HG03575 (cell line): ENCODE results near the gene MCC.

Source experiments
- ATAC-seq: cut with Tn5 transposase; IDR thresholded peaks from one replicate; pipeline ENCODE4 v1.9.1; 2021; ENCODE audit not compliant: unreplicated experiment, insufficient number of reproducible peaks, low FRiP score; ENCODE audit errors: extremely low read depth

MCC gene

DNA sequence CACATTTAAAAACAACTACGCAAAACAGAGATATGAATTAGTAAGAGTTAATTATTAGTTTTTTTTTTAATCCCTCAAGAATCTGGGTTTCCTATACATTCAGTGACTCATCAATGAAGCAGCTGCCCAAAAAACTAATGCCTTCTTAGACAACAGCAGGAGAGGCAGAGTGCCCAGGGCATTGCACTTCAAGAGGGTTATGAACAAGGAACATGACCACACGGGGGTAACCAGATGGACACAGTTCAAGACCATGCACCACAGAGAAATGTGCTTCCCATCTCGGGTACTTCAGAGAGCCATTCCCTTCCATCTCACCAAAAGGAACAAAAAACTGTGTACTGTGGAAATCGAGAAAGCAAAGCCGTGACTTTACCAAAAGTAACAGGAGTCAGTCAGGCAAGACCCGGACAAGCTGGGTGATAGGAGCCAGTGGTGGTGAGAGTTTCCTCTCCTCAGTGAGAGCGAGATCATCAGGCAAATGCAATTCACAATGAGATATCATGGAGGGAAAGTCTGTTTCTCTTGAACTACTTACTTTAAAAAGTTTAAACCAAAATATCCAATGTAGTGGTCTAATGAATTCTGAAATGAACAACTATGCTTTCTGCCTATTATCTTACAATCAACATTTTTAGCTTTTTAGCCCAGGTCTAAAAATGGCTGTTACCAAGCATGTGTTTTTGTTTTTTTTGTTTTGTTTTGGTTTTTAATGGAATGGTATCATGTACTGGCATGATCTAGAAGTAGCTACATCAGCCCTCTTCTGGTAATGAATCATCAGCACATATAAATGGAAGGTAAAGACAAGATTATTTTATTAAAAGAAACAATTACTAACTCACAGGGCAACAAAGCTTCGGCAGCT lies 245.5 kb downstream of the MCC start:
- ATAC-seq, result no peak

DNA sequence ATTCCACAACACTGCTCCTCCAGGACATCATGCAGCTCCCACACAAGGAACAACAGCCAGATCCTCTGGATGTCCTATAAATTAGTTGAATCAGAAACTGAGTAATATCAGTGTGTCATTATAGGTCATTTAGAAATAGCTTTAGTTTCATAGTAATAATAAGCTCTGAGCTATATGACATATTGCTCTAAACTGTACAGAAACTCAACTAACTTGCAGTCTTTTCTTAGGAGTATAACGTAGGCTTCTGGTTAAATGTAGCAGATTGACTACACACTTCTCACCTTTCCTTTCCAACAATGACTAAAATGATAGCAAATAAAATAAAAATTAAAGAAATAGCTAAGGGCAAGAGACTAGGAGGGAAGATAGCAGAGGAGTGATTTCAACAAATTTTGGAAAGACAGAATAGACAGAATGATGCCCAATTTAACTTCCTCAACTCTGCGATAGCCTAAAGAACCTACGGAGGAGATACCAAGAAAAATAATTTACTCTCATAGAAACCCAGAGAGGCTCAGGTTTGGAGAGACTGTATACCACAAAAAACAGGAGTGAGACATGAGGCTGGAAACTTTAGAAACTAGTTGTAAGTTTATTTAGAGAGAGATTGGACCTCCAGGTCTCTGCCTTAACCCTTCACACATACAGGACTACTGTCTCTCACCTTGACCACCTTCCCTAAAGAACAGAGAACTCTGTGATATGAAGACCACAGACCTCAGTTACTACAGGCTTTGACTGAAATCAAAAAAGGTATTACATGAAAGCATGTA lies 247.1 kb downstream of the MCC start:
- ATAC-seq, result no peak

DNA sequence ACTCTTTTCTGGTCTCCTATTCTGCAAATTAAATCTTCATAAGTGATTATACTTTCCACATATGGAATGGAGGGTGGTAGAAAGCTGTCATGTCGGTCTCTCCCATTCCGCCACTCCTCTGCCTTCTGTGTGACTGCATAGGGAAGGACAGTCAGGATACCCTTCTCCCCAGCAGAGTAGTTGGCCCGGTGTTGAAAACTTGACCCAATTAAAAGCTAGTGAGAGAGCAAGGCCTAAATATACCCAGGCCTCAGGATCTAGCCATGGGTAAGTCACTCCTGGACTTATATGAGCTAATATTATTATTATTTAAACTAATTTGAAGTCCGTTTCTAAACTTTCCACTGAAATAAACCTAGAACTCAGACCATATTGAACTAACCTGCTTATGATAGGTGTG lies 248.2 kb downstream of the MCC start:
- no peak for ATAC-seq

DNA sequence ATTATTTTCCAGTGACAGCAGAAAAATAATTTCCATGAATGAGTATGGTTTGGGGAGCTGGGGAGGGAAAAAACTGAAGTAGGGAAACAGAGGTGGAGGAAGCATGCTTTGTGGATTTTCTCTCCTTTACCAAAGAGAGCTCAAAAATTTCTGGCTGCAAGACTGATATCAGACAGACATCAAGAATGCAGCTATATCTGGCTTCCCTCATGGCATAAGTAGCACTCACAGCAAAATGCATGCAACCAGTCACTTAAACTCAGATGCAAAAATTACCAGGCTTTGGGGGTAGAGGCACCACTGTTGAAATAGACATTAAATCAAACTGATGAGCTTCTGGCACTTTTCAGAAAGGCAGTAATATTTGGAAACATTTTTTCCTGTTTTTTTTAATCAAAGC lies 250.4 kb downstream of the MCC start:
- ATAC-seq, result no peak

DNA sequence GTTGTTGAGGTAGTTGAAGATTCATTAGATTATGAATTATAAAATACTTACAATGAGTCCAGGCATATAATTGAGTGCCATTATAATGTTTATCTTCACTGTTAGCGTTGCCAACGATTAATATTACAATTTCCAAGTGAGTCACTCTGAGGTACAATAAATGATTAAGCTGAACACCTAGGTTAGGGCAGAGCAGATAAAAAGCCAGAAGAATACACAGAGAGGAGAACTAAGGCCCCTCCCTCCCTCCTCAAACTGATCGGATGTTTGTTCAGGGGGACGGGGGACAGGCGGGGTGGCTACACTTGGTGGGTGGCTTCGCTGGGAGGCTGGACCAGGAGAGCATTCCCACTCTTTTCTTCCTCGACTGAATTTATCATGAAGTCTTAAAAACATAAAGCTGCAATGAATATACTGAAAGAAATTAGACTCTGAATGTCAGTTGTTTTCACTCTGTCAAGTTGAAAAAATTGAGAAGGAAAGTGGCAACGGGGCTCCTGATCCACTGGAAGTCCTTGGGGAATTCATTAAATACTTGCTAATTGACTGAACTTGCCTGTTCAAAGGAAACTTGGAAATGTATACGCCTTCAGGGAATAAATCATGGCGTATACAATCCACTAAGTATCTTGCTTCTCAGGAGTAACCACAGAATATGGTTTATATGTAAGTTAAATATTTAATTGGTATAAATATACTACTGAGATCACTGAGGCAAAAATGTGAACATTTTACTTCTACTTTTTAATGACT lies 251.5 kb downstream of the MCC start:
- no peak for ATAC-seq

DNA sequence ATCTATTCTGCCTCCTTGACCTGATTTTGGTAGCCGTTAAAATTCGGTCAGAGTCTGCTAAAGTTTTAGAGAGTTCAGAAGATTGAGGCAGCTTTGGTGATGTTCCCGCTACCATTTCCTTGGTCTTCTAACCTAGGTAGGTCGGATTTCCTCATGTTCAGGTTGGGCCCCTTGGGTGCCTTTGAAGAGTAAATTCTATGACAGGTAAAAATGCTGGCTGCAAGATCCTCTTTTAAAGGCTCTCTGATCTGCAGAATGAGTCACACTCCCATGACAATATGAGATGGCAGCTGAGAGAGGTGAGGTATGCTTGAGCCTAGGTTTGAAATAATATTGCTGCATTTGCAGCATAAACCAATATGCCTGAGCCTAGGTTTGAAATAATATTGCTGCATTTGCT lies 252.4 kb downstream of the MCC start:
- no peak for ATAC-seq

DNA sequence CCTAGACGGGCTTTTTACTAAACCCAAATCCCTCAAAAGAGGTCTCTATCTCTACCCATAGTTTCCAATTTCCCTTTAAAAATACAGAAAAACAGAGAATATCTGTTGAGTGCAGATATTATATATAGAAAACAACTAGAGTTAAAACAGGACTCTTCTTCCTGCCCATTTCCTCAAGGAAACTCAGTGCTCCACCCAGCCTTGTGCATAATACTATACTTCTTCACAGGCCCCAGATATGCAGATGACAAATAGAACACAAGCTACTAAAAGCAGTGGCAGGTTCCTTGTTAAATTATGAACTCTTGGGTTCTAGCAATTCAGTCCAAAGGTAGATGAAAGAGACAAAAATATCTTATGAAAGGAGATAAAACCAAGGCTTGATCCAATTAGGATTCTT lies 253.7 kb downstream of the MCC start:
- no peak for ATAC-seq

DNA sequence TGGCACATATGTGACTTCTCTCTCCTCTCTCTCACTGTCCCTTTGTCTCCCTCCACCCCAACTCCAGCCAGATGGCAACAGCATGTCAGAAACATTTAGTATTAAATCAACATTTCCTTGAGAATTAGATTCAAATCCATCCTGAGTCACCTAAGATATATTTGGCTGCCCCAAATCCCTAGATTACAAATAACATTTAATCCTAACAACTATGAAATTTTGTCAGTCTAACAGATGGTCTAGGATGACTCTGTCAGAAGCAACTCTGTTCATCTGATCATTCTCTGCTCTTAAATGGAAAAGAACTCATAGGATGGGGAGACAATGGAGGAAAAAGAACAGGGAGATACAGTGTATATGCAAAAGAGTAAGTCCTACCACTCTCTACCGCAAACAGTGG lies 254.6 kb downstream of the MCC start:
- no peak for ATAC-seq

DNA sequence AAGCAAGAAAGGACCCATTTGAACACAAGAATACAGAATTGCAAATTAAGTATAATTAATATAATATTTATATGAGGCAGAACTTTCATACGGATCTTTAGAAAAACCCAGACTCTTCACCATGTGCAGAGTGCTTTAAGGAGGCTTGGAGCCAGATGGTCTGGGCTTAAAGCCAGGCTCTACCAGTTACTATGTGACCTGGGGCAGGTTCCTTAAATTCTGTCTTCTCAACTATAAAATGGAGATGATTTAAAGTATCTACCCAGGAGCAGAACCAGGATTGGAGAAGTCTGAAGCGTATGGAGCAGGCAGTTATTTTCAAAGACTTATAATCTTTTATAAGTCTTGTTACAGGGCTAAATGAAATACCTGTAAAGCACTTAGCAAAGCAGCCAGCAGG lies 255.6 kb downstream of the MCC start:
- no peak for ATAC-seq

DNA sequence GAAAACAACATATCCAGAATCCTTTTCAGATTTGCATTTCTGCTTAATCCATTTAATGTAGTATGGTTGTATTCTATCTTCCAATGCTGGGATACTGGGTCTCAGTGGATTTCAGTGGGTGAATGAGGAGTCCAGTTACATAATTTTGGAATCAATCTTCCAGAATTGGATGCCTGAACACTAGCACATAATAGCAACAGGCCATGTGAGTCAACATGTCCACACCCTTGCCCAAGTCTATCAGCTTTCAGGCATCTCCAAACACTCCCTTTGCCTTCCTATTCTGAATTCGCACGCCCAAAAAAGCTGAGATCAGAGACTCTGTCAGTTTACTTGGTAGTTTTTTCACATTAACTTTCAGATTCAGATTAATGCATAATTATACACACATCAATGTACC lies 256.0 kb downstream of the MCC start:
- ATAC-seq, result no peak

DNA sequence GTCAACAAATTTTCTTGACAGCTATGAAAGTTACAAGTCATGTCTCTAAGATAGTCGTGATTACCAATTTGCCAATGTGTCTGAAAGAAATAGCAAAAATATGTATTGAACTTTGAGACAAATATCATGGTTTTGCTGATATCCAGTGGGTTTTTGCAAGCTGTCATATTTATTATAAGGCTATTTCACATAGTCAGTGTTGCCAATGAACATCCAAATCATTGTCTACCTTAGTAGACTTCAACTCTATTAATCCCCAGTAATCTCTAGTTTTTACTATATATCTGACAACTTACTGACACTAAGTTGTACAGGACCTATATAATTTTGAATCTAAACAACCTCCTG lies 256.6 kb downstream of the MCC start:
- ATAC-seq, result no peak

DNA sequence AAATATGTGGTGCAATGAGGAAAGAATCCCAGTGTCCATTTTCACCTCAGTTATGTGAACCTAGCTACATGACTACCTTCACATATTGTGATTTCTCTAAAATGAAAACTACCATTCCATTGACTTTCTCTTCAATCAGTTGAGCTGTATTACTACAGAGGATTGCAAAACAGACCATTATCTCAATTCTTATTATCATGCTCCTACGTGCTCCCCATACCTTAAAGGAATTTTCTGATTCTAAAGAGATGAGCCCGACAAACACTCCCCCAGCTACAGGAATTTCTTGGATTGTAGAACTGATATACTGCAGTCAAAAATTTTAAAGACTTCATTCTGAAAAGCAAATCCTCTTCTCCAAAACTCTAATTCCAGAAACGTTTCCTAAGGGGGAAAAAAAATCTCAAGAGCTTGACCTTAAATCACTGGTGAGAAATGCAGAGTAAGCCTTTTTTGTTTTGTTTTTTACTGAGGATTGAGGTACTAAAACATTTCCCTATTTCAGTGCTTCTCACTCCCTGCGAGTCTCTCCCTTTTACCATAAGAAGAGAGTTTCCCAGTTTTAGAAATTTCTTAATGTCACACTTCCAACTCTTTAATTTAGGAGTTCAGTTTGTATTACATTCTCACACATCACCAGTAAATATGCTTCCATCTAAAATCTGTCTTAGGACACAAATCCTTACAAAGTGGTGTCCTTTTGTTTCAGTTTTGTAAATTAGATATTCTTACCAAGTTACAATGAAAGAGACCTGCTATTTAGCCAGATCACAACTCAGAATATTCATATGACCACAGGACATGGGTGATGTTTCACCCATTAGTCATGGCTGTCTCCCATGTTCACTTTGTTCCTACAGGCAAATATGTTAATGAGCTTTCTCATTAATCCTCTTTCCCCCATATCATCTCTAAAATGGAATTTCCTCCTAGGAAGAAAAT lies 257.3 kb downstream of the MCC start:
- ATAC-seq, result no peak

DNA sequence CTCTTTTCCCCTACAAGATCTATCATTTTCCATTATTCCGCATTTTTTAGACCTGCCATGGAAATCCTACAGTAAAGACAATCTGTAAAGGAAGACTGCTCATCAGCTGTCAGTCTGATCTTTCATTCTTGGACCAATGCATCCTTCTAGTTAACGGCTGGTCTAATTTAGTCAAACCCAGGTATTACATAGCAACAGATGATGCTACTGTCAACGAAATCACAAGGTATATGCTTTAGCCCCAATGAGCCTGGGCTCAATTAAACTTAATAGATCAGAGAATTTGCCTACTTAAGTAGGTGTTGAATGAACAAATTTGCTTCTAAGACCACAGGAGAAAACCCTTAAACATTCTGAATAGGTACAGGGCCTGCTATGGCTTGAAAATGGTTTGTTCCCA lies 260.5 kb downstream of the MCC start:
- no peak for ATAC-seq

DNA sequence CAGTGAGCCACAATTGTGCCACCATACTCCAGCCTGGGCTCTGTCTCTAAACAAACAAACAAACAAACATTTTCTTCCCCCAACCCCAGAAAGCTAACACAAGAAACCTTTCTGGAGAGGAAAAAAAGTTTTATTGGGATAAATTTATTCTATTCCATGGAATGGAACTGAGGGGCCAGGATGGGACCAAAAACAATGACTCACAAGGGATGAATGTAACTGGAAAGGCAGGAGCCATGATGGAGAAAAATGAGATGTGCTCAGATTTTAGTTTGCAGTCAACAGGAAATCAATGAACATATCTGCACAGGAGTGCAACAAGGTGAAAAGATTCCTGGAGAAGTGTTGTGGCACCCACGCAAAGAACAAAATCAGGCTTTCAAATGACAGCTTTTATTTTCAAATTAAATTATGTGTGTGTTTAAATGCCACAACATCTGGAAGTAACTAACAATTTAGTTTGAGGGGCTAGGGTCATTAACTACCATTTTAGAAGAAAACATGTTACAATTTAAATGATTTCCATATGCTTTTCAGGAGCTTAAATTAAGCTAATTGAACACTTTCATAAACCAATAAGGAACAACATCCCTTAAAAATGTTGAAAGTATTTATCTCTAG lies 262.0 kb downstream of the MCC start:
- ATAC-seq, result no peak

DNA sequence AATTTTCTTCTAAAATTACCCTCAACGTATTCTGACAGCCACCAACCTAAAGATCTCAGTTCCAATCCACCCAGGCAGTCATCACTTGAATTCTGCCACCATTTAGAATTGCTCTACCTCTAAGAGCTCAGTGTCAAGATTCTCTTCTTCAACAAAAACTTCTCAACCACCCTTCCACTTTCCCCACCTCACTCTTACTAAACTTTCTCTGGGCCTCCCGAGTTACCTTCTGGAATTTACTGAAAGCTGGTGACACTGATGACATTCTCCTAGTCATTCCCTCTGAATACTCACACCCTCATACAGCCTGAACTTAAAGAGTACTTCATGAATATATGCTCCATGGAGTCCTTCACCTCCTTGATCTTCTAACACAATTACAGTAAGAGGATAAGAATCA lies 263.0 kb downstream of the MCC start:
- ATAC-seq, result no peak

DNA sequence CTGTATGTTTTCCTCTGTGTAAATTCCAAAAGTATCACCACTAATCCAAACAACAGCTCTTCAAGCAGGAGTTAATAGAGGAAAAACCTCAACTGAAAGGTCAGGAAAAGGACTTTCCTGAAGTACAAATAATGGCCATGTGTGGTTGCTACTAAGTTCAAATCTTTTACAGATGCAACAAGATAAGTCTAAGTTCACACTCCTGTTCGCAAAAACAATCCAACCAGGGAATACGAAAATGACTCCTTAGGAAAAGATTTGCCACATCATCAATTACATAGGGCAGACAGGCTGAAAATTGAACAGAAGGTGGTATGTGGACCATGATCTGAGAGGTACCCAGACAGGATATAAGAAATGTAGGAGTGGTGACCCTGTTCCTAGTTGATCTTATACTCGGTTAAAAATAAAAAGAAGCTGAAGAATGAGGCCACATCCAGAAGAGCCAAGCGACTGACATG lies 263.6 kb downstream of the MCC start:
- ATAC-seq, result no peak

DNA sequence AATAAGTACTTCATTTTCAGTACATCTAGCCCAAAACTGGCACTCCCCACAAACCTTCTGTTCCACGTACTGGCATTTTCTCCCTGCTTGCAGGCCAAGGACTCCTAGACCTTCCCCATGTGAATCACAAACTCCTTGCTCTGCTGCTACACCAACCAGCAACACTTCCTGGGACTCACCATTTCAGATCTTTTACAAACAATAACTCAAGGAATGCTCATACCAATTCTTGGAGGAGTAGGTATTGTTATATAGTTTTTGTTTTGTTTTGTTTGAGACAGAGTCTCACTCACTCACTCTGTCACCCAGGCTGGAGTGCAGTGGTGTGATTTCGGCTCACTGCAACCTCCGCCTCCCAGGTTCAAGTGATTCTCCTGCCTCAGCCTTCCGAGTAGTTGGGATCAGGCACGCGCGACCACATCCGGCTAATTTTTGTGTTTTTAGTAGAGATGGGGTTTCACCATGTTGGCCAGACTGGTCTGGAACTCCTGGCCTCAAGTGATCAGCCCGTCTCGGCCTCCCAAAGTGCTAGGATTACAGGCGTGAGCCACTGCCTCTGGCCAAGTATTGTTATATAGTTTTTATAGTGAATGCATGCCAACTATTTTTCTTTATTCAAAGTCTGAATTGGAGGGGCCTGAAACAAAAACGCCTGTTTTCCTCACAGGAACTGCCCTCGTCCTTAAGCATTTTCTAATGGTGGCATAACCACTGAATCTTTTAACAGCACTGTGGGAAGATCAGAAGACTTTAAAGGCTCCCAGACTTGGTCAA lies 264.2 kb downstream of the MCC start:
- ATAC-seq, result no peak

DNA sequence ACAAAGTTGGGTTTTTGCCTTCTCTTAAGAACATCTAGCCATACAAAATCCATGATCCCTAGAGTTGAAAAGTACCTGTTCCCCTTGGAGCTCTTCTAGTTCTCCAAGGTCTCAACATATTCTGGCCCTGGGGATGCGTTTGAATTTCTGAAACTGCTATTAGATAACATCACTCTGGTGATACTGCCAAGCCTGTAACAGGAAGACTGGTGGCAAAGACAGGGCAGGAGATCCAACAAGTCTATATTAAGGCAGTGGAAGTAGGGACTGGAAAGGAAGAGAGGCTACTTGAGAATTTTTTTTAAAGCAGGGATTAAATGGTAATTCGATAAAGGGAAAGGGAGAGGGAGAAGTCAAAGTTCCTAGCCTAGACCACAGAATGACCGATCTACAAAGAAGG lies 264.9 kb downstream of the MCC start:
- no peak for ATAC-seq
